Measurements from ENCODE around the gene TMEM108.

GRCh38 chr3:133083395-133083794 is 45.2 kb downstream of the TMEM108 start:
- TF ChIP-seq POLR2A (IDR thresholded peaks at IDR 0.05; ENCODE audit: low read depth, low read length) (no peak), TAF1 (IDR thresholded peaks at IDR 0.05; ENCODE audit: borderline replicate concordance, low read depth, low read length) (no peak)
